Activated CD8-positive, alpha-beta memory T cell treated with anti-CD3 and anti-CD28 coated beads, Interleukin-2, amount 10 ng/mL, durations not matched to agents 7 days and 5 days (primary cell): ENCODE results near the gene ARMC6. TPM values are rescaled to one million over a fixed set of nuclear protein-coding genes. Genes with fewer than 3 reads are reported as not detected.
"Not testable (repeated sequence)": the region's sequence is repeated elsewhere in the genome, so short reads cannot be mapped to it uniquely, and the experiment has no call there.

Experiments used
- ATAC-seq: fragments of 150-1000 bp; cut with Tn5 transposase; one replicate; pipeline ENCODE4 v1.10.0; 2021; ENCODE audit warnings: moderate library complexity
- CTCF ChIA-PET: fragments of 350-600 bp; sonication (Branson Sonifier 250); formaldehyde crosslinking; loops from one replicate; lab custom pipeline; 2021; ENCODE audit warnings: antibody characterized with exemption; lab: Charles Lee
- DNase-seq: peaks from one replicate; pipeline ENCODE4 v3.0.0-alpha.2; 2020
- H3K27ac Mint-ChIP-seq: one replicate; pipeline ENCODE4 v1.8.0; 2021; ENCODE audit warnings: mild to moderate bottlenecking, mixed read lengths
- H3K27me3 Mint-ChIP-seq: one replicate; pipeline ENCODE4 v1.8.0; 2021; ENCODE audit warnings: mixed read lengths
- H3K36me3 Mint-ChIP-seq: one replicate; pipeline ENCODE4 v1.8.0; 2021; ENCODE audit warnings: mild to moderate bottlenecking, mixed read lengths
- H3K4me1 Mint-ChIP-seq: one replicate; pipeline ENCODE4 v1.8.0; 2021; ENCODE audit warnings: mixed read lengths
- H3K4me3 Mint-ChIP-seq: one replicate; pipeline ENCODE4 v1.8.0; 2021; ENCODE audit warnings: mild to moderate bottlenecking, moderate library complexity, mixed read lengths
- H3K9me3 Mint-ChIP-seq: one replicate; pipeline ENCODE4 v1.8.0; 2022; ENCODE audit warnings: low read depth, mixed read lengths
- total RNA-seq, 2 experiments: library from RNA; stranded (reverse); gene quantifications; one replicate each; pipeline ENCODE4 v1.2.3, GENCODE V29; 2021

The ARMC6 gene
- total RNA-seq, 2 experiments from 2014 or later, result 30.8 to 39.0 TPM

DNA sequence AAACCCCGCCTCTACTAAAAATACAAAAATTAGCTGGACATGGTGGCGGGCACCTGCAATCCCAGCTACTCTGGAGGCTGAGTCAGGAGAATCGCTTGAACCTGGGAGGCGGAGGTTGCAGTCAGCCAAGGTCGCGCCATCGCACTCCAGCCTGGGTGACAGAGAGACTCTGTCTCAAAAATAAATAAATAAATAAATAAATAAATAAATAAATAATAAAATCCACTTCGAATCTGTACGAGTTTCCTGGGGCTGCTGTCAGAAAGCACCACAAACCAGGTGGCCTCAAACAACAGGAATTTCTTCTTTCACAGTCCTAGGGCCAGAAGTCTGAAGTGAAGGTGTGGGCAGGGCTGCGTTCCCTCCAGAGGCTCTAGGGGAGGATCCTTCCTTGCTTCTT, 69.2 kb downstream of the ARMC6 start:
- H3K27me3 Mint-ChIP-seq, ATAC-seq, H3K4me3 Mint-ChIP-seq: not testable (repeated sequence)

DNA sequence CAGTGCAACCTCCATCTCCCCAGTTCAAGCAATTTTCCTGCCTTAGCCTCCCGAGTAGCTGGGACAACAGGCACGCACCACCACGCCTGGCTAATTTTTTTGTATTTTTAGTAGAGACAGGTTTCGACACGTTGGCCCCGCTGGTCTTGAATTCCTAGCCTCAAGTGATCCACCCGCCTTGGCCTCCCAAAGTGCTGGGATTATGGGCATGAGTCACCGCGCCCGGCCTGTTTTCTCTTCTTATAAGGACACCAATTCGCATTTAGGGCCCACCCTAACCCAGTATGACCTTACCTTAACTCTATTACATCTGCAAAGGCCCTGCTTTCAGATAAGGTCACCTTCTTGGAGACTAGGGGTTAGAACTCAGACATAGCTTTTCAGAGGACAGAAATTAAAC, 69.8 kb downstream of the ARMC6 start:
- Mint-ChIP-seq H3K4me3 (no peak overlapping the region), H3K36me3 (no peaks in the 10 kb centered on the region), H3K27me3 (no peaks in the 10 kb centered on the region), H3K9me3 (no peaks in the 10 kb centered on the region), H3K4me1 (no peaks in the 10 kb centered on the region), H3K27ac (no peak overlapping the region)
- DNase-seq, result no peak
- ATAC-seq, result no peak
- CTCF ChIA-PET, result no interaction called here

More for the DNA sequence above, 69.2 kb downstream of the ARMC6 start:
- CTCF ChIA-PET, DNase-seq, H3K27ac Mint-ChIP-seq, H3K4me1 Mint-ChIP-seq, H3K9me3 Mint-ChIP-seq, H3K36me3 Mint-ChIP-seq: not testable (repeated sequence)

DNA sequence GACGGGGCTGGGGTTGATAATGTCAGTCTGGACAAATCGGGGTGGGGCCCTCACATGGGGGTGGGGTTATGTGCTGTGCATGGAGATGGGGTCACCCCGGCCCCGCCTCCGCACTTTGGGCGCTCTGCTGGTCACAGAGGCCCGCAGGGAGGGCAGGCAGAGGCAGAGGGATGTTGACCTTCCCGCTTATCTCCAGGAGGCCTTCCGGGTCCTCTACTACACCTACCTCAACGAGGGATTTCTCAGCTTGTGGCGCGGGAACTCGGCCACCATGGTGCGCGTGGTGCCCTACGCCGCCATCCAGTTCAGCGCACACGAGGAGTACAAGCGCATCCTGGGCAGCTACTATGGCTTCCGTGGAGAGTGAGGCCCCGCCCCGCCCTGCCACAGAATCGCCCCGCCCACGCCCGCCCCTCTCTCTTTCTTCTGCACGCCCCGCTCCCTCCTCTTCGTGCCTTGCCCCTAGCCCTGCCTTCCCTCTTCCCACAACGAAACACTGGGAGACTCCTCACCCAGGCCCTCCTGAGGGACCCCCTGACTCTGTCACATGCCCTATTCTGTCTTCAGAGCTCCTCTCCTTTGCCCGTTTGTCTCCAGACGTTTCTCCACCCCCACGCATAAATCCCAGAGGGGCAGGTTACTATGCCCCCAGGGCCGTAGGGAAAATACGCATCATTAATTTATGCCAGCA, 72.1 kb downstream of the ARMC6 start:
- no peaks in the 10 kb centered on the region for H3K36me3 Mint-ChIP-seq
- ATAC-seq (no peak), DNase-seq (no peak)
- no peaks in the 10 kb centered on the region for H3K27me3 Mint-ChIP-seq
- no peaks in the 10 kb centered on the region for H3K9me3 Mint-ChIP-seq
- H3K4me1 Mint-ChIP-seq, result no peaks in the 10 kb centered on the region
- CTCF ChIA-PET, result no interaction called here
- no peak overlapping the region for H3K4me3 Mint-ChIP-seq
- H3K27ac Mint-ChIP-seq, result no peak overlapping the region

DNA sequence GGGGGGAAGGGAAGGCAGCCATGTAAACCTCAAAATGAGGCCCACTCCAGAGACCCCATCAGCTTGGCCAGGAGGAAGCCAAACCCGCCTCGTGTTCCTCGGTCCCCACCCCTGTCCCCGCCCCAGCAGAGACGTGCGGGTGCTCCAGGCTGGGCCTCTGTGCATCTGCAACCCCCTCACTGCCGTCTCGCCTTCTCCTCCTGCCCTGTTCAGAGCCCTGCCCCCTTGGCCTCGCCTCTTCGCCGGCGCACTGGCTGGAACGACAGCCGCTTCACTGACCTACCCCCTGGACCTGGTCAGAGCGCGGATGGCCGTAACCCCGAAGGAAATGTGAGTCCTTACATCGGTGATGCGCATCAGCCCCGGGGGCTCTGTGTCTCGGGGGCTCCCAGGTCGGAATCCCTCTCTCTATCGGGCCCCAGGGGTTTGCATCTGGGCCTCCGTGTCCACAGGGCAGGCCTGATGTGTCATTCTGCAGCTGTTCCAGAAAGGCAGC, 72.7 kb downstream of the ARMC6 start:
- DNase-seq, result no peak
- H3K27ac Mint-ChIP-seq, result no peak overlapping the region
- H3K4me1 Mint-ChIP-seq, result peaks cover 1% of the 10 kb centered on the region
- no peaks in the 10 kb centered on the region for H3K27me3 Mint-ChIP-seq
- CTCF ChIA-PET, result no interaction called here
- H3K4me3 Mint-ChIP-seq, result no peak overlapping the region
- no peaks in the 10 kb centered on the region for H3K36me3 Mint-ChIP-seq
- ATAC-seq, result no peak
- H3K9me3 Mint-ChIP-seq, result no peaks in the 10 kb centered on the region

DNA sequence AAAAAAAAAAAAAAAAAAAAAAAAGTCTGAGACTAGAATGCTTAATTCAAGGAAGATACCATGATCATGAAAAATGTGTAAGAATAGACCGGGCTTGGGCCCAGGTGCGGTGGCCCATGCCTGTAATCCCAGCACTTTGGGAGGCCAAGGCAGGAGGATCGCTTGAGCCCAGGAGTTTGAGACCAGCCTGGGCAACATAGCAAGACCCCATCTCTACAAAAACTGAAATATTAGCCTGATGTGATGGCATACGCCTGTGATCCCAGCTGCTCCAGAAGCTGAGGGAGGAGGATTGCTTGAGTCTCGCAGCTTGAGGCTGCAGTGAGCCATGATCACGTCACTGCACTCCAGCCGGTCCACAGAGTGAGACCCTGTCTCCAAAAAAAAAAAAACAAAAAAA, 73.5 kb downstream of the ARMC6 start:
- not testable (repeated sequence) for ATAC-seq, DNase-seq, H3K4me1 Mint-ChIP-seq, H3K9me3 Mint-ChIP-seq, H3K36me3 Mint-ChIP-seq, H3K27me3 Mint-ChIP-seq, H3K4me3 Mint-ChIP-seq, H3K27ac Mint-ChIP-seq
- CTCF ChIA-PET, result interaction anchor here (0.6 to 1.5 kb wide), 3 partner anchors 9 to 122 kb away, joined by 3 to 4 read pairs (median 4); no protein-coding TSS in a partner anchor

DNA sequence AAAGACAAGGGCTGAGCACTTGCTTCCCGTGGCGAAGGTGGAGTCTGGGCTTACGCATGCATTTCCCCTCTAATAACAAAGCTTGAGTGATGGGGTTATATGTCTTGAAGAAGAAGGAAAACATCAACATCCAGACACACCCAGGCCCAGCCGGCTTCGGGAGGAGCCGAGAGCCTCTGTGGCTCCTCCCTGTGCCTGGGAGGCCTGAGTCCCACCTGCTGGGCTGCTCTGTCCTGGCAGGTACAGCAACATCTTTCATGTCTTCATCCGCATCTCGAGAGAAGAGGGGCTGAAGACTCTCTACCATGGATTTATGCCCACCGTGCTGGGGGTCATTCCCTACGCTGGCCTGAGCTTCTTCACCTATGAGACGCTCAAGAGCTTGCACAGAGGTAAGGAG, 74.3 kb downstream of the ARMC6 start:
- Mint-ChIP-seq H3K9me3 (no peaks in the 10 kb centered on the region), H3K27me3 (no peaks in the 10 kb centered on the region), H3K4me1 (peaks cover 1% of the 10 kb centered on the region), H3K36me3 (no peaks in the 10 kb centered on the region), H3K27ac (no peak overlapping the region), H3K4me3 (no peak overlapping the region)
- ATAC-seq (no peak), DNase-seq (no peak)
- CTCF ChIA-PET, result interaction anchor here (0.6 to 1.5 kb wide), 2 partner anchors 8 to 122 kb away, joined by 3 to 4 read pairs; no protein-coding TSS in a partner anchor

Other genes with a start within 250 kb of the ARMC6 start
- not detected for gene COMP, start 242.3 kb upstream of the ARMC6 start, total RNA-seq
- gene UPF1, start 201.6 kb upstream of the ARMC6 start, total RNA-seq, result 10 to 100 TPM; 98.4 to 98.7 TPM
- gene CERS1, start 137.4 kb upstream of the ARMC6 start, total RNA-seq, result not detected
- 100 to 1,000 TPM; 251 to 264 TPM for gene COPE, start 114.2 kb upstream of the ARMC6 start, total RNA-seq
- gene DDX49, start 113.9 kb upstream of the ARMC6 start, total RNA-seq, result 10 to 100 TPM; 48.2 to 56.4 TPM
- under 1 TPM in 1 of 2 experiments, not detected in 1; 0.26 TPM for gene HOMER3, start 92.4 kb upstream of the ARMC6 start, total RNA-seq
- 100 to 1,000 TPM; 126 to 192 TPM for gene SUGP2, start 86 bp upstream of the ARMC6 start, total RNA-seq
- gene SLC25A42, start 30.4 kb downstream of the ARMC6 start, total RNA-seq, result 10 to 100 TPM; 15.6 to 18.7 TPM
- gene TMEM161A, start 104.9 kb downstream of the ARMC6 start, total RNA-seq, result 10 to 100 TPM; 22.0 to 25.1 TPM
- 1 to 10 TPM; 3.2 to 7.2 TPM for gene MEF2B, start 136.7 kb downstream of the ARMC6 start, total RNA-seq
- gene BORCS8, start 158.5 kb downstream of the ARMC6 start, total RNA-seq, result 10 to 100 TPM; 33.1 to 34.8 TPM
- 100 to 1,000 TPM; 110 to 121 TPM for gene RFXANK, start 158.7 kb downstream of the ARMC6 start, total RNA-seq
- gene NR2C2AP, start 169.8 kb downstream of the ARMC6 start, total RNA-seq, result 10 to 100 TPM; 32.8 to 33.0 TPM
- under 1 TPM in 1 of 2 experiments, not detected in 1; 0.05 TPM for gene NCAN, start 178.4 kb downstream of the ARMC6 start, total RNA-seq
- not detected for gene TM6SF2, start 239.7 kb downstream of the ARMC6 start, total RNA-seq